GM10266 (cell line): Measurements from ENCODE around the gene ZFP92.

ENCODE experiments used
- DNase-seq: peaks from one replicate; pipeline ENCODE4 v3.0.0; 2012; ENCODE audit errors: extremely low spot score
- CTCF ChIP-seq: IDR thresholded peaks from 2 replicates; pipeline ENCODE4 v1.5.1; 2012; ENCODE audit warnings: mild to moderate bottlenecking, low read depth; ENCODE audit not compliant: control insufficient read depth, insufficient read depth; ENCODE audit errors: missing control alignments

Gene ZFP92

DNA sequence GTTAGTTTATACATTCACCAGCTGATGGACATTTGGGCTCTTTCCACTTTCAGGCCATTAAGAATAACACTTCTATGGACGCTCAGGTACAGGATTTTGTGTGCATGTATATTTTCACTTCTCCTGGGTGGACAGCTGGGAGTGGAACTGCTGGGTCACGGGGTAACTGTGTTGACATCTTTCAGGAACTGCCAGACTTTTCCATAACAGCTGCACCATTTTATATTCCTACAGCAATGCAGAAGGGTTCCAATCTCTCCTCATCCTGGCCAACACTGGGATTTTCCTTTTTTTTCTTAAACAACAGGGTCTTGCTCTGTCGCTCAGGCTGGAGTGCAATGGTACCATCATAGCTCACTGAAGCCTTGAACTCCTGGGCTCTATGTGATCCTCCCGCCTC lies 47.2 kb downstream of the ZFP92 start:
- no peak for TF ChIP-seq CTCF
- DNase-seq = no peak

GRCh38 chrX:153459986-153460385 lies 48.7 kb downstream of the ZFP92 start:
- DNase-seq = no peak
- TF ChIP-seq CTCF = no peak

GRCh38 chrX:153460826-153461225 lies 49.6 kb downstream of the ZFP92 start:
- DNase-seq = peak; percentile 48

More at GRCh38 chrX:153460826-153461225, 49.6 kb downstream of the ZFP92 start:
- peak; percentile 71 for TF ChIP-seq CTCF
